HG03097 (cell line): ENCODE data around the gene ALAD.
A peak's percentile ranks its signal among the peaks of the same experiment; 100 is the strongest.
"Not testable (repeated sequence)": the region's sequence is repeated elsewhere in the genome, so short reads cannot be mapped to it uniquely, and the experiment has no call there.

Source experiments
- ATAC-seq: cut with Tn5 transposase; IDR thresholded peaks from one replicate; pipeline ENCODE4 v1.9.1; 2021; ENCODE audit not compliant: unreplicated experiment, low FRiP score

The ALAD gene

DNA sequence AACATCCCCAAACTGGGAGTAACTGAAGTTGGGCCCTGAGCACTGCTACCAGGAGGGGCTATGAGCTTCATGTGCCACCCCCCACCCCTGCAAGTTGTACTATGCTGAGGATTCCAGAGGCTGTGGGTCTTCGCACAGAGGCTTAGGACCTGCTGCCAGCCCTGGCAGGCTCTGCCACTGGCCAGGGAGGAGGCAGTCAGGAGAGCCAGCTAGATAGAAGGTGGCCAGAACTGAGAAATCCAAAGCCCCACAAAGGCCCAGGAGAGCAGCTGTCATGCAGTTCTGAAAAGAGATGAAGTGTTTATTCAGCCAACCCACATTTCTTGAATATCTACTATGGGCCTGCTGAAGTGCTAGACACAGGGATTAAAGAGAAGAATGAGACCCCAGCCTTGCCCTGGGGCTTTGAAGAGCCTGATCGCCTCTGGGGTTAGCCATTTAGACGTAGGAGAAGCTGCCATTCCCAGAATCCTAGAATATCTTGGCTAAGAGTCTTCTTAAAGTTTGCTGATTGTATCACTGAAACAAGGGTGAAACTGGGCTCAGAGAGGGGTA is 1.4 kb downstream of the ALAD start:
- ATAC-seq: no peak

DNA sequence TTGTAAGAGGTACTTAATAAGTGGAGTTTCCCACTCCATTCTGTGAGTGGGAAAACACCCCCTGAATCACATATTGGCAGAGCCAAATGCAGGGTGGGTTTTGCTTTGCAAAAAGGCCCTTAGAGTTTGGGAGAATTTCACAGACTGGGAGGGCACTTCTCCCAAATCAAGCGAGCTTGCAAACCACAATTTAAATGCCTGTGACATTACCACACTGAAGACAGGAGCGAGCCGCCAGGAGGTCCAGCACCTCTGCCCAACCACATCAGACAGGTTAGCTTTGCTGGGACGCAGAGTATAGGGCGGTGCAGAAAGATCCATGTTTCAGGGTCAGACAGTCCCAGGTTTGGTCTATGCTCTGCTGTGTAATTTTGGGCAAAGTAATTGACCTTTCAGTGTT is 2.3 kb downstream of the ALAD start:
- no peak for ATAC-seq

DNA sequence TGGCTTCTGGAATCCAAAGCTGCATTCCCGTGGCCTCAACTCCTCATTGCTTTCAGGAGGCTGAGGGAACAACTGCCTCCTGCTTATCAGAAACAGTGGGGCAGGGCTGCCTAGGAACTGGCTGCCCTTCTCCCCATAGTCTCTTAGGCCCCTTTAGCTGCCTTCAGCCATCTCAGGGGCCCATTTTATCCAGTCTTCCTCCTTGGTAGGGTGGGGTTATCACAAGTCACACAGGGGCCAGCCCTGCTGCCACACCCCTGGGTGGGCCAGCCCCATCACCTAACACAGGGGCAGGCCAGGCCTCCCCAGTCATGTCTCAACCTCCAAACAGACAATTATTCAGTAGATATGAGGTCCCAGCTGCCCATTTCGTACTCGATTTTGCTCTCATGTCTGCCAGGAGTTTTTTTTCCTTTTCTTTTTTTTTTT is 3.9 kb downstream of the ALAD start:
- ATAC-seq: no peak

DNA sequence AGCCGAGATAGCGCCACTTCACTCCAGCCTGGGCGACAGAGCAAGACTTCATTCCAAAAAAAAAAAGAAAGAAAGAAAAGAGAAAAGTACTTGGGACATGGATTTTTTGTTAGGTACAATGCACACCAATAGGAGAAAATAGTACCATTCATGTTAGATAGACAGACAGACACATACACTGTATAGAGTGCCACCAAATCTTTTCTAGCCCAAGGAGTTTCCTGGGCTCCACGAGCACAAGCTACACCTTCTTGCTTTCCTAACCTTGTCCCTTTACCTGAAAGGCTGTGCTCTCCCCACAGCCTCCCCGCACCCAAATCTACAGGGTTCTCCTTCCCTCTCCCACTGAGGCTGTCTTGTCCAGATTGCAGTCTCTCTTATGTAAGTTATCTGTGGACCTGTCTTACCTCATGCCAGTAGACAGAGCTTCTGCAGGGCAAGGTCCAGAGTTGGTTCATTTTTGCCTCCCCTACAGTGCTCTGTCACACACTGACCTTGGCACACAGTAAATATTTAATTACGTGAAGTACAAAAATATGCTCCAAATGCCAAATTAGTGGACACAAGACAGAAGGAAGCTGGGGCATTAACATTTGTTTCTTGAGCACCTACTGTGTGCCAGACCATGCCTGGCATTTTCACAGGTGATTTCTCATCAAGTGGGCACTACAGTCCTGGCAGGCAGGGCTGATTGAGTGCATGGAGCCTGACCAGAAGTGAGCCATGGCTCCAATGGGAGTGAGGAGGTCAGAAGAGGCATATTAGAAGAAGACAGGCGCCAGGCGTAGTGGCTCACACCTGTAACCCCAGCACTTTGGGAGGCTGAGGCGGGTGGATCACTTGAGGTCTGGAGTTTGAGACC is 5.9 kb downstream of the ALAD start:
- ATAC-seq: no peak

DNA sequence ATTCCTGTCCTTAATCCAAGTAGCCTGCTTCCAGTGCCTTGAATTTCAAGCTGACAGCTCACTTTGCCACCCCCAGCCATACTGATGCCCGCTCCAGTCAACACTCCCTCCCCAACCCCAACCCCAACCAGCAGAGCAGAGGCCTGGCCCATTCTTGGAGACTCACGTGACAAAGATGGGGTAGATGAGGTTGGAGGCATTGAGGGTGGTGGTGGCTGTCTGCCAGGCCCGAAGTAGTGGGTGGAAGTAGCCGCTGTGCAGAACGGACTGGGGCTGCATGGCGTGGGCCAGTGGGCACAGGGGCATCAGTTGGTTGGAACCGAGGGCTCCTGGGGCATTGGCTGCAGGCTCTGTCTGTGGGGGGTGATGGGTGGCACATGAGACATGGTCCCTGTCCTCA is 7.8 kb downstream of the ALAD start:
- no peak for ATAC-seq

DNA sequence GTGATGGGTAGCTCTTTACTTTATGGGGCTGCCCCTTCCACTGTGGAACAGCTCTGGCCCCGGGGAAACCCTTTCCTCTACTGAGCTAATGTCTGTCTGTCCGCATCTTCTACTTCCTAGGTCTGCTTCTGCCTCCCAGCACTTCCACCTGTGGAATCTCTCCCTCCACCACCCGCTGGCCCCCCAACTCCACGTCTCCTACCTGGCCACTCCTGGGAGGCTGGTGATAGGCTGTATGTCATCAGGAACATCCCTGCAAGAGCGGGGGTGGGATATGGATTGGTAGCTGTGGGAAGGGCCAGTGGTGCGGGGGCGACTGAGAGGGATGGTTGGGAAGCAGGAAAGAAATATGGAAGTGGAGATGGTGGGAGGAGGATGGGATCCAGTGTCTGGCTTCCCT is 9.2 kb downstream of the ALAD start:
- ATAC-seq: no peak

DNA sequence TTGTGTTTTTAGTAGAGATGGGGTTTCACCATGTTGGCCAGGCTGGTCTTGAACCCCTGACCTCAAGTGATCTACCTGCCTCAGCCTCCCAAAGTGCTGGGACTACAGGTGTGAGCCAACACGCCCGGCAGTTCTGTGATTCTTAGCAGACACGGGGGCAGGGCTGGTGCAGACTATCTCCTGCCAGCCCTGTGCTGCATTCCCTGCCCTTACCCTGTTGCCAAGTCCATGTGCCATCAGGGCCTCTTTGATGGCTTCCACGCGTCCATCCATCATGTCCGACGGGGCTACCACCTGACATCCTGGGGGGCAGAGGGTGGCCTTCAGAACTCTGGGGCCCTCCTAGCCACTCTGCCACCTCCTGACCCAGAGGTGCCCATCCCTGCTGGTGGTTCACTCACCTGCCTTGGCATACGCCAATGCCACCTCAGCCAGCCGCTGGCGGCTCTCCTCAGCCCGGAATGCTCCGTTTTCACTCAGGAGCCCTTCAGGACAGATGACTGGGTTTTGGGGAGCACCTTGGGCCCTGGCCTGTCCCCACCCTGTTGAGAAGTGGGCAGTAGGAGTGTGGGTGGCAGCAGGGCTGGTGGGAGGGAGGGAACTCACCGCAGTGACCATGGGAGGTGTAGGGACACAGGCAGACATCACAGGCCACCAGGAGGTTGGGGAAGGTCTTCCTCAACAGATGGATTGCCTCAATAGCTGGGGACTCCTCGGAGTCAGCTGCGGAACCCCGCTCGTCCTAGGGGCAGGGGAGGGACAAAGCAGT is 10.7 kb downstream of the ALAD start:
- no peak for ATAC-seq

DNA sequence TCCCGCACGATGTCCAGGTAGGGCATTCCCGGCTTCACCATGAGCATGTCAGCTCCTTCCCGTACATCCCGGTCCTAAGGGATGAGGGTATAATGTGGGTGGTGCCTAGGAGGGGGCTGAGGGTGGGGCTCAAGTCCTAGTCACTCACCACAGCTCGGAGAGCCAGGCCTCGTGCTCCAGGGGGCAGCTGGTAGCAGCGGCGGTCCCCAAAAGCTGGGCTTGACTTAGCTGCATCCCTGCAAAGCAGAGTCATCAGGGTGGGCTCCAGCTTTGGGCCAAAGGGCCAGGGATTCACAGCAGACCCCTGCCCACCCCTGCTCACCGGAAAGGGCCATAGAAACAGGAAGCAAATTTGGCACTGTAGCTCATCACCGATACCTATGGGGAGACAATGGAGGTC is 11.6 kb downstream of the ALAD start:
- no peak for ATAC-seq

DNA sequence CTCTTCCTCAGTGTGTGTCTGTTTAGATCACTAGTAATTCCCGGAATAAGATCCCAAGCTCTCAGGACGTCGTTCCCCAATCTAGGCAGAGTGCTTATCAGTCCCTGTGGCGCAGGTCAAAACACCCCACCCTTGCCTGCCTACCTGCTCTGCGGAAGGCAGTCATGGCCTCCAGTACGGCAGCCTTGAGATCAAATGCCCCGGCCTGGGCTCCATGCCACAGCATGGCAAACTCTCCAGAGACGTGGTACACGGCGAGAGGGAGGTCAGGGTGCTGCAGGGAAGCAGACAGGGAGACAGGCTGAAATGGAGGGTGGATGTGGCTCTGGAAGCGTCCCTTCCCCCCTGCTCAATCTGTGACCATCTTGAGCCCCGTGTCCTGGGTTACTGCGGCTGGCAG is 12.3 kb downstream of the ALAD start:
- no peak for ATAC-seq

DNA sequence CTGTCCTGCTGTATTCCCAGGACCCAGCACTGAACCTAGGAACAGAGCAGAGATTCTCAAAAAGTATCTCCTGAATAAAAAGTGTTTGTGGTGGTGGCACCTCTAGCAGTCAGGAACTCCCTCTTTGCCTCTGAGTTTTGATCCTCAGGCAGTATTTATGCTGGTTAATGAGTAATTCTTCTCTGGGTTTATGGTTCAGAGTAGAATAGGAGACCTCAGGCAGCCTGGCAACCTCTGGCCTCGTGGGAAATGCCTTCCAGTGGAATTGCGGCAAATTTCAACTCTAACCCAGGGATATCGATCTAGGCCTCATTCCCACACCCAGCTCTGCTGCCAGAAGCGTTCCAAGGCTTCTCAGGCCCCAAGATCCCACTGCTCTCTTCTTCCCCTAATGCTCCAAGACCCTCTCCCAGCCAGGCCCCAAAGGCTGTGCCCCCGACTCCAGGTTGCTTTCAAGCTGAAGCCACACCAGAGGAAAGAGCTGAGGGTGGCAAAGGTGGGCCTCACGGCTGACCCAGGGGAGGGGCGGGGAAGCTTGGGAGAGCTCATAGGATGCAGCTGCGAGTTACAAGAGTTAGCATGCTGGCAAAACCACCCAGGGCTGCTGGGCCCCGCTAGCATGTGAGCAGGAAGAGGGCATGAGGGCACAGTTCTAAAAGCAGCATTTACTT is 13.4 kb downstream of the ALAD start:
- ATAC-seq: no peak

DNA sequence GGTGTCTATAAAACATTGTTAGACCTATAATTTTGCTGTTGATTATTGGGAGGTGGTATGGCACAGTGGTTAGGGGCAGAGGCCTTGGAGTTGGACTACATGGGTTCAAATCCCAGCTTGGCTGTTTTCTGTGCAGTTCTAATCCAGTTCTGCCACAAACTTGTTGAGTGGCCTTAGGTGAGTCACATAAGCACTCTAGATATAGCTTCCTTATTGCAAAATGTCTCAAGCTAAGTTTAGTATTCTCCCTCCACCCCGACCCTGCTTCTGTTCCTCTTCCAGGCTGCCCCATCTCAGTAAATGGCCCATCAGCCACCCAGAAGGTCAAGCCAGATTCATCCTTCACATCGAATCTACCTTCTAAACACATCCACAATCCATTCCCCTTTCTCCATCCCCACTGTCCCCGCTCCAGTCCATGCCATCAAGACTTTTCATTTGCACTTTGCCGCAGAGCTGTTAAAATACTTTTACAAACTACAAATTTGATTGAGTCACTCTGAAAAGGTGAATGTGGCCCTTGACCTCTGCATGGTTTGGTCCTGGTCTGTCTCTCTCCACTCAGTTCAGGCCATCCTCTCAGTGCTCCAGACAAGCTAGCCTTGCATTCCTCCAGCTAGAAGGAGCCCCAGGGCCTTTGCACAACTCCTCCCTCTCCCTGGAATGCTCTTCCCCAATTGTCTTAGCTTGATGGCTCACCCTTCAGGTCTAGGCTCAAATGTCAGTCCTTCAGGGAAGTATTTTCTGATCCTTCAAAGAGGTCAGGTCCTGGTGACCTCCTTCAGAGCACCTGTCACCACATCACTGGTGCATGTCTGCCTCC is 14.3 kb downstream of the ALAD start:
- no peak for ATAC-seq

DNA sequence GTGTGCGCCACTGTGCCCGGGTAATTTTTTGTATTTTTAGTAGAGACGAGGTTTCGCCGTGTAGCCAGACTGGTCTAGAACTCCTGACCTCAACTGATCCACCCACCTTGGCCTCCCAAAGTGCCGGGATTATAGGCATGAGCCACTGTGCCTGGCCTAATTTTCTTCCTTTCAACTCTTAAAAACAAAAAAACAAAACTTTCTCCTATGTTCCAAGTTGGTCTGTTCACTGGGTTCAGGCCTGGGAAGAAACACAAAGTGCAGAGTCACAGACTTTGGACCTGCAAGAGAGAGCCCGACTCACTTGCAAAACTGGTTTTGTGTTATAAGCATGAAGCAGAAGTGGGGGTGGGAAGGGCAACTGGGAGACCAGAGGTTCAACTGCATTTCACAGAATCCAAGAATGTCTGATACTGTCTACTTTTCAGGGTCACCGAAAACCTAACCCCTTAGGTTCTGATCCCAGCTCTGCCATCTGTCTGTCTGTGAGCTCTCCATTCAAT is 19.1 kb downstream of the ALAD start:
- ATAC-seq: no peak

DNA sequence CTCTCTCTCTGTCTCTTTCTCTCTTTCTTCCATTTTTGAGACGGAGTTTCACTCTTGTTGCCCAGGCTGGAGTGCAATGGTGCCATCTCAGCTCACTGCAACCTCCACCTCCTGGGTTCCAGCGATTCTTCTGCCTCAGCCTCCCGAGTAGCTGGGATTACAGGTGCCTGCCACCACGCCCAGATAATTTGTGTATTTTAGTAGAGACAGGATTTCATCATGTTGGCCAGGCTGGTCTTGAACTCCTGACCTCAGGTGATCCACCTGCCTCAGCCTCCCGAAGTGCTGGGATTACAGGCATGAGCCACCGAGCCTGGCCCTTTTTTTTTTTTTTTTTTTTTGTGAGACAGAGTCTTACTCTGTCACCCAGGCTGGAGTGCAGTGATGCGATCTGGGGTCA is 19.6 kb downstream of the ALAD start:
- ATAC-seq: not testable (repeated sequence)

DNA sequence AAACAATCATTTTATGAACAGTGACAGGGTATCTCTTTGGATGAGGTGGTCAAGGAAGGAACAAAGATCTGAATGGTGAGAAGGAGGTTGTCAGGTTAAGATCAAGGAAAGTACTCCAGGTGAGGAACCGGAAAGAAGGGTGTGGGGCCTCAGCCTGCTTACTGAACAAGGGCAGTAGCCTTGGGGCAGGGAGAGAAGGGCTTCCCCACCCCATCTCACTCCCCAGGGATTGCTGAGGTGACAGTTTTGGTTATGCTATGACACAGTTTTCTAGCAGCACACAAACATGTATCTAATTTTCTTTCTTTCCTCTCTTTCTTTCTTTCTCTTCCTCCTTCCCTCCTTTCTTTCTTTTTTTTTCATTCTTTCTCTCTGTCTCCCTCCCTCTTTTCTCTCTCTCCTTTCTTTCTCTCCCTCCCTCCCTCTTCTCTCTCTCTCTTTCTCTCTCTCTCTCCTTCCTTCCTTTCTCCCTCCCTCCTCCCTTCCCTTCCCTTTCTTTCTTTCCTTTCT is 20.2 kb downstream of the ALAD start:
- ATAC-seq: no peak

DNA sequence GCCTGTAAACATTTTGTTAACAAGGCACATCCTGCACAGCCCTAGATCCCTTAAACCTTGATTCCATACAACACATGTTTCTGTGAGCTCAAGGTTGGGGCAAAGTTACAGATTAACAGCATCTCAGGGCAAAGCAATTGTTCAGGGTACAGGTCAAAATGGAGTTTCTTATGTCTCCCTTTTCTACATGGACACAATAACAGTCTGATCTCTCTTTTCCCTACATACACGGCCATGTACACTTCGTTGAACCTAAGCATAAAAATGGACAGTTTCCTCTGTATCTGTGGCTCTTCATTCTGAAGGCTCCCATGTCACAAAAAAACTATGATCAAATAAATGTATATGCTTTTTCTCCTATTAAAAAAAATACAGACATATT is 21.3 kb downstream of the ALAD start:
- not testable (repeated sequence) for ATAC-seq

DNA sequence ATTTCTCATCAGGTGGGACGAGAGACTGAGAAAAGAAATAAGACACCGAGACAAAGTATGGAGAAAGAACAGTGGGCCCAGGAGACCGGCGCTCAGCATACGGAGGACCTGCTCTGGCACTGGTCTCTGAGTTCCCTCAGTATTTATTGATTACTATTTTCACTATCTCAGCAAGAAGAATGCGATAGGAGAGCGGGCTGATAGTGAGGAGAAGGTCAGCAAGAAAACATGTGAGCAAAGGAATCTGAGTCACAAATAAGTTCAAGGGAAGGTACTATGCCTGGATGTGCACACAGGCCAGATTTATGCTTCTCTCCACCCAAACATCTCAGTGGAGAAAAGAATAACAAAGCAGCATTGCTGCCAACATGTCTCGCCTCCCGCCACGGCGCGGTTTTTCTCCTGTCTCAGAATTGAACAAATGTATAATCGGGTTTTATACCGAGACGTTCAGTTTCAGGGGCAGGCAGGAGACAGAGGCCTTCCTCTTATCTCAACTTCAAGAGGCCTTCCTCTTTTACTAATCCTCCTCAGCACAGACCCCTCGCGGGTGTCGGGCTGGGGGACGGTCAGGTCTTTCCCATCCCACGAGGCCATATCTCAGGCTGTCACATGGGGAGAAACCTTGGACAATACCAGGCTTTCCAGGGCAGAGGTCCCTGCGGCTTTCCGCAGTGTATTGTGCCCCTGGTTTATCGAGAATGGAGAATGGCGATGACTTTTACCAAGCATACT is 21.8 kb downstream of the ALAD start:
- not testable (repeated sequence) for ATAC-seq

DNA sequence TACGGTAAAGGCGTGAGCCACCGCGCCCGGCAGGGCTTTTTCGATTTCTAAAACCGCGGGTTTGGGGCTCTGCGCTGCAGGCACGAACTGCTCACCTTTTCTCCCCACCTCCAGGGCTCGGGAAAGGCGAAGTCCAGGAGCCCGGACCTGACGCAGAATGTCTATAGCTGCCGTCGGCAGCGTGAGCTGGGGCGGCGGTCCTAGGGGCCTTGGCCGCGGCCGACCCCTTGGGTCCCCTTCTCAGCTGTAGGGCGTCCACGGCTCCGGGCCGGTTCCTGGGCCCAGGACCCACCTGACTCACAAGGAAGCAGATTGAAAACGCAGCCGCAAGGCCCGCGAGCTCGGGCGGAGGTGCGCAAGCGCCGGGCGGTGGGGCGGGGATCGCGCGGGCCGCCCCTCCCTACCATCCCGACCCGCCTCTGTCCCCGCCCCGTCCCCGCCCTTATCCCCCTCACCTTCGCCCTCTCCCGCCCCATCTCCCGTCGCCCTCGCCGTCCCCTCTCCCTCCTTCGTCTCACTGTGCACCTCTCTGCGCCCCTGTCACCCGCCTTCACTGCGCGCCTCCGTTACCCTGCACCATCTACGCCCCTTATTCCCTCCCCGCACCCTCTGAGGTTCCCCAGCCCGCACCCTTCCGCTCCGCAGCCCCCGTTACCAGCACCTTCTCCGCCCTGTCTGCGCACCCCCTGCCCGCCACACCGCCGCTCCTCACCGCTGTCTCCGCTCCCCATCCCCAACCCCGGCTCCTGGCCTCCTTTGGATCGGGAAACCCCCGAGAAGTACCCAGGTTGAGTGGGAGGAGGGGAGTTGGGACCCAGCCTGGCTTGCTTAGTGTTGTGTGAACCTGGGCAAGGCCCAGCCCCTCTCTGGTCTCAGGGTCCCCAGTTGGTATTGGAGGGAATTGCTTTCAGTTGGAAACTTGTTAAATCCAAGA is 24.2 kb downstream of the ALAD start, which contains the start of gene HDHD3:
Gene HDHD3 (minus strand): TSS at position 353 of the 934 bp plus-strand sequence. CDS start 2,632 bp downstream, outside the sequence.
- peak; percentile 73 for ATAC-seq
